Astrocyte of the spinal cord (primary cell): ENCODE measurements around the gene CDH5.

ENCODE experiments used
- DNase-seq: peaks from one replicate; pipeline ENCODE4 v3.0.0; 2011; ENCODE audit warnings: low read depth, low spot score
- H3K4me3 ChIP-seq: 2 replicates; pipeline ENCODE4 v1.5.1; 2011; ENCODE audit warnings: low read depth, mild to moderate bottlenecking, low read length, moderate library complexity
- CTCF ChIP-seq: IDR thresholded peaks from 2 replicates; pipeline ENCODE4 v1.5.1; 2012; ENCODE audit warnings: low read depth, mild to moderate bottlenecking, low read length, inconsistent platforms
- in situ Hi-C: cut with HindIII; loops from 2 replicates; pipeline ENCODE4 v1.10.0; 2017; ENCODE audit warnings: low sequenced_read_pairs

Gene CDH5

GRCh38 chr16:66359811-66360608, 6.5 kb upstream of the CDH5 start:
- in situ Hi-C loops, result no loop called here
- no peak for DNase-seq

GRCh38 chr16:66360624-66361324, 5.7 kb upstream of the CDH5 start:
- DNase-seq, result no peak
- H3K4me3 ChIP-seq, result no peak overlapping the region
- in situ Hi-C loops, result no loop called here
- no peak for TF ChIP-seq CTCF

More at GRCh38 chr16:66359811-66360608, 6.5 kb upstream of the CDH5 start:
- H3K4me3 ChIP-seq, result no peak overlapping the region
- TF ChIP-seq CTCF, result no peak

GRCh38 chr16:66361604-66362135, 4.8 kb upstream of the CDH5 start:
- TF ChIP-seq CTCF, result no peak
- DNase-seq, result no peak
- in situ Hi-C loops, result no loop called here
- no peak overlapping the region for H3K4me3 ChIP-seq

DNA sequence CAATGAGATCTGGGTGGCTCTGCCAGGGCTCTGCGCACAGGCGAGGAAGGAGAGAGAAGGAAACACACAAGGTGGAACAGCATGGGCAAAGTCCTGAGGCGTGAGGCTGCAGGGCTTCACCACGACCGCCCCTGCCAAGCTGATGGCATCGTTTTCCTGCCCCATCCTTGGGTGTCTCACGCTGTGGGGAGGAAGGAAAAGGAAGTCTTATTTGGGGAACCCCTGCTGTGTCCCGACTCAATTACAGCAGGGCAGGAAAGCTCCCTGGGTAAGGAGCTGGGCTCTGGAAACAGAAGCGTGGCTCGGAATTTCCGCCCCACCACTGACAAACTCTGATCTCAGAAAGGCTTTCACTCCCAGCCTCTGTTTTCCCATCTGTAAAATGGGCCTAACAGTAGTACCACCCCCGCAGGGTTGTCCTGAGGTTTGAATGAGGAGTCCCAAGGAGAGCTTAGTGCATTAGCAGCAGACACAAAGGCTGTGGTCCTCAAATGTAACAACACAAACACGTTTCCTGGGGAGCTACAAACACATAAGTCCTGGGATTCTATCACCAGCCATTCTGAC, 3.2 kb upstream of the CDH5 start:
- no peak for DNase-seq
- in situ Hi-C loops, result no loop called here
- TF ChIP-seq CTCF, result no peak
- H3K4me3 ChIP-seq, result no peak overlapping the region

- no peak overlapping the region for H3K4me3 ChIP-seq
- TF ChIP-seq CTCF, result no peak
- no peak for DNase-seq
- in situ Hi-C loops, result no loop called here
These were observed 2.2 kb upstream of the CDH5 start for GRCh38 chr16:66364117-66364958.

- no peak for TF ChIP-seq CTCF
- DNase-seq, result no peak
- in situ Hi-C loops, result no loop called here
- H3K4me3 ChIP-seq, result no peak overlapping the region
These were observed 1.6 kb upstream of the CDH5 start for GRCh38 chr16:66364959-66365306.
